H7 (cell line): Measurements from ENCODE around the gene RAB42. TPM values are rescaled to one million over a fixed set of nuclear protein-coding genes. Genes with fewer than 3 reads are reported as not detected.

Experiments
- total RNA-seq: library from RNA; depleted of rRNA; stranded (reverse); fragments of >200 nt; shearing (Covaris generic); gene quantifications from 2 replicates; pipeline ENCODE4 v1.2.3, GENCODE V29; 2014; rRNA removed

The RAB42 gene
- total RNA-seq, 1 experiment from 2014 or later = 11.5 TPM

Other genes with a start within 250 kb of the RAB42 start
- gene PHACTR4, start 222.5 kb upstream of the RAB42 start, total RNA-seq = 16.9 and 23.0 TPM in 2 replicates
- gene RCC1, start 86.2 kb upstream of the RAB42 start, total RNA-seq = 113 and 136 TPM in 2 replicates
- 35.3 and 37.1 TPM in 2 replicates for gene TRNAU1AP, start 39.2 kb upstream of the RAB42 start, total RNA-seq
- gene TAF12, start 50.8 kb downstream of the RAB42 start, total RNA-seq = 72.3 and 78.8 TPM in 2 replicates
- not detected in 2 replicates for gene RNU11, start 56.3 kb downstream of the RAB42 start, total RNA-seq
- gene GMEB1, start 76.5 kb downstream of the RAB42 start, total RNA-seq = 20.9 and 22.5 TPM in 2 replicates
- gene YTHDF2, start 144.7 kb downstream of the RAB42 start, total RNA-seq = 114 and 137 TPM in 2 replicates
- gene OPRD1, start 219.9 kb downstream of the RAB42 start, total RNA-seq = 0.52 and 0.81 TPM in 2 replicates